ENCODE measurements around the gene VWA5A.

DNA sequence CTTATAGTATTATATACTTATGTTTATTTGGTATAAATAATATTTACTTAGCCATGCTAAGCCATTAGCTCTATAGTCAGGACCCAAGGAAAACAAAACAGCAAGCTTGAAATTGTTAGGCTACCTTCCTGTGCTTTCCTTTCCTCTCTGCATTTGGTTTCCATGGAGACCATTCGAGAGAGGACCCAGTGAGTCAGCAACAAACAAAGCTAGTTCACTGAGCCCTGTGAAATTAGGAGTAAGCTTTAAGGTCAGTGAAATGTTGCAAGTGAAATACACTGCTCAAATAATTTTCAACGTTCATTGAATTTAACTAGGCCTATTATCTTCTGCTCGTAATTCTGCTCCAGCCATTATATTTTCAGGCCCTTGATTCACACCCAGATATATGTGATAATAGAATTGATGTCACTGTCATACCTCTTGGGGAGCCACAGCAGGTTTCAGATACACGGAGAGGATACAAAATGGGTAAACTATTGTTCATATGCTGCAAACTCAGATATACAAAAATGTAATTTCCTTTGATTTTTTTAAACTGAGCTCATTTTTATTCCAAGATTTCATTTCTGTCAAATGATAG lies 58.8 kb downstream of the VWA5A start:
- TF ChIP-seq CTCF (IDR thresholded peaks at IDR 0.05) (no peak), POLR2A (IDR thresholded peaks at IDR 0.05) (no peak)
